HepG2 (cell line): Measurements from ENCODE around the gene RANBP3. TPM values are rescaled to one million over a fixed set of nuclear protein-coding genes. Genes with fewer than 3 reads are reported as not detected.

Source experiments
- ATAC-seq: fragments of 200-7000 bp; cut with Tn5 transposase; 3 replicates; pipeline ENCODE4 v1.9.1; 2020; ENCODE audit warnings: mild to moderate bottlenecking, moderate library complexity
- BruUV-seq: library from RNA; stranded (reverse); fragments of 400-500 nt; replicated peaks from 2 replicates; lab custom pipeline; 2021; lab: Mats Ljungman, UMichigan
- CTCF ChIA-PET: fragments of 300-600 bp; formaldehyde crosslinking; extraction: SDS; loops from one replicate; lab custom pipeline; 2021; ENCODE audit warnings: low total read pairs, inconsistent platforms, low intra/inter-chr PET ratio; lab: Yijun Ruan, JAX
- POLR2A ChIA-PET: fragments of 350-600 bp; sonication (Branson Sonifier 250); formaldehyde crosslinking; loops from one replicate; lab custom pipeline; 2020; ENCODE audit warnings: antibody characterized with exemption, inconsistent platforms; lab: Yijun Ruan, JAX
- DNase-seq: peaks from one replicate; pipeline ENCODE4 v3.0.0-alpha.2; 2015; ENCODE audit warnings: low spot score
- FAIRE-seq: peaks from 3 replicates; lab custom pipeline; 2011; peaks lifted over from hg19 to GRCh38; lab: Jason Lieb, UNC
- H2AFZ ChIP-seq: one replicate; pipeline ENCODE4 v1.6.1; 2011; ENCODE audit warnings: low read length, inconsistent platforms
- H3K27ac ChIP-seq: fragments of 300-600 bp; 3 replicates; pipeline ENCODE4 v1.8.0; 2011; ENCODE audit warnings: mixed run types, mild to moderate bottlenecking, mixed read lengths, low read length, inconsistent platforms; ENCODE audit not compliant: insufficient read depth; ENCODE audit errors: extremely low read length
- H3K27me3 ChIP-seq, 2 experiments: fragments of 200-600 bp in 1 of 2; 2 replicates in 1 of 2; 3 replicates in 1 of 2; pipeline versions ENCODE4 v1.6.0 to v1.8.0; 2011; ENCODE audit warnings: low read length in 2 of 2, mild to moderate bottlenecking in 2 of 2, moderate library complexity in 2 of 2, inconsistent platforms in 1 of 2; ENCODE audit not compliant: insufficient read depth in 2 of 2, control insufficient read depth in 1 of 2
- H3K36me3 ChIP-seq, 2 experiments: fragments of 200-600 bp in 1 of 2; replicated peaks in 1 of 2; 2 replicates in 1 of 2; 3 replicates in 1 of 2; pipeline versions ENCODE4 v1.5.1 to v1.8.0; 2011; ENCODE audit warnings: low read length in 2 of 2, inconsistent platforms in 1 of 2; ENCODE audit not compliant: insufficient read depth in 2 of 2, control insufficient read depth in 1 of 2
- H3K4me1 ChIP-seq: 2 replicates; pipeline ENCODE4 v1.5.1; 2012; ENCODE audit warnings: low read length, inconsistent platforms; ENCODE audit not compliant: insufficient read depth
- H3K4me2 ChIP-seq: 2 replicates; pipeline ENCODE4 v1.6.0; 2011; ENCODE audit warnings: low read depth, low read length, inconsistent platforms
- H3K4me3 ChIP-seq, 3 experiments: fragments of 200-600 bp in 1 of 3; sonication (generic), shearing (Covaris generic) in 1 of 3; replicated peaks in 1 of 3; 2 replicates each; pipeline ENCODE4 v1.5.1; 2011 to 2016; ENCODE audit warnings: low read length in 3 of 3, inconsistent platforms in 2 of 3, low read depth in 2 of 3, mild to moderate bottlenecking in 2 of 3, control low read depth in 1 of 3, mixed read lengths in 1 of 3; ENCODE audit not compliant: insufficient read depth in 1 of 3
- H3K79me2 ChIP-seq: one replicate; pipeline ENCODE4 v1.6.1; 2011; ENCODE audit warnings: low read length, inconsistent platforms; ENCODE audit not compliant: insufficient read depth
- H3K9ac ChIP-seq: 2 replicates; pipeline ENCODE4 v1.6.0; 2011; ENCODE audit warnings: mild to moderate bottlenecking, low read depth, low read length, inconsistent platforms; ENCODE audit not compliant: insufficient read depth
- H3K9me3 ChIP-seq: 2 replicates; pipeline ENCODE4 v1.5.1; 2012; ENCODE audit warnings: mild to moderate bottlenecking, low read length
- H4K20me1 ChIP-seq: 2 replicates; pipeline ENCODE4 v1.6.0; 2011; ENCODE audit warnings: inconsistent platforms, mild to moderate bottlenecking, low read length, moderate library complexity; ENCODE audit not compliant: insufficient read depth
- ARNT2 ChIP-seq: sonication (generic); formaldehyde crosslinking; IDR thresholded peaks from 2 replicates; pipeline ENCODE4 v1.8.0; 2022; ENCODE audit warnings: mild to moderate bottlenecking, low read depth, missing genetic modification reagents, moderate library complexity
- HNF4A ChIP-seq: sonication (generic); formaldehyde crosslinking; IDR thresholded peaks from 2 replicates; pipeline ENCODE4 v1.4.0; 2020; ENCODE audit warnings: missing genetic modification reagents
- KAT2B ChIP-seq: fragments of 150-350 bp; IDR thresholded peaks from 2 replicates; pipeline ENCODE4 v1.6.1; 2014; ENCODE audit warnings: low read depth, low read length, borderline replicate concordance
- MTERF4 ChIP-seq: sonication (generic); formaldehyde crosslinking; IDR thresholded peaks from 2 replicates; pipeline ENCODE4 v1.8.0; 2023; ENCODE audit warnings: mild to moderate bottlenecking, missing genetic modification reagents
- RFX1 ChIP-seq: fragments of 450-650 bp; IDR thresholded peaks from 2 replicates; pipeline ENCODE4 v1.6.1; 2017
- SIX4 ChIP-seq: sonication (generic); formaldehyde crosslinking; IDR thresholded peaks from 2 replicates; pipeline ENCODE4 v1.4.0; 2020; ENCODE audit warnings: missing genetic modification reagents
- TP53 ChIP-seq: sonication (generic); formaldehyde crosslinking; conservative IDR thresholded peaks from 2 replicates; pipeline ENCODE4 v1.4.0; 2020; ENCODE audit warnings: missing genetic modification reagents
- ZBTB33 ChIP-seq: sonication (generic); formaldehyde crosslinking; IDR thresholded peaks from 2 replicates; pipeline ENCODE4 v1.4.0; 2020; ENCODE audit warnings: missing genetic modification reagents
- ZBTB38 ChIP-seq: sonication (generic); formaldehyde crosslinking; IDR thresholded peaks from 2 replicates; pipeline ENCODE4 v1.5.1; 2020; ENCODE audit warnings: mild to moderate bottlenecking, missing genetic modification reagents
- ZNF784 ChIP-seq: sonication (generic); formaldehyde crosslinking; IDR thresholded peaks from 2 replicates; pipeline ENCODE4 v1.5.1; 2020; ENCODE audit warnings: missing genetic modification reagents, mild to moderate bottlenecking, borderline replicate concordance
- ZSCAN25 ChIP-seq: sonication (generic); formaldehyde crosslinking; IDR thresholded peaks from 2 replicates; pipeline ENCODE4 v1.8.0; 2022; ENCODE audit warnings: mild to moderate bottlenecking, missing genetic modification reagents
- WGBS: methylation state at CpG from one replicate; pipeline ENCODE4 v1.1.6; 2017; ENCODE audit warnings: low lambda C conversion rate; 5-methylcytosine and 5-hydroxymethylcytosine counted together
- in situ Hi-C: cut with HindIII; loops from 2 replicates; pipeline ENCODE4 v1.10.0; 2017; ENCODE audit warnings: low pct_unique_long_range_greater_than_20kb; ENCODE audit not compliant: extremely low pct_ligation_motif_present
- intact Hi-C: fragments of 100-400 bp; cut with micrococcal nuclease; formaldehyde crosslinking; loops from one replicate; pipeline ENCODE4 v1.10.0; 2022; ENCODE audit not compliant: unreplicated experiment
- polyA plus RNA-seq, 8 experiments: library from polyadenylated mRNA; depleted of rRNA in 3 of 8; stranded (reverse) in 7 of 8; unstranded in 1 of 8; fragments of >200 nt; fragmentation: Illumina TruSeq in 4 of 8; extraction: Trizol in 4 of 8; gene quantifications; 2 replicates each; pipeline versions ENCODE4 v1.2.1 to v1.2.3, GENCODE V29; 2011 to 2016; ENCODE audit warnings: low read depth in 4 of 8, missing spikeins in 1 of 8, mixed read lengths in 1 of 8; ENCODE audit not compliant: insufficient read depth in 1 of 8
- total RNA-seq, 5 experiments: library from RNA; depleted of rRNA; stranded (reverse); fragments of >200 nt; fragmentation: Illumina TruSeq; extraction: Trizol; gene quantifications; 2 replicates each; pipeline ENCODE4 v1.2.3, GENCODE V29; 2016; ENCODE audit warnings: low read depth in 1 of 5
- TF ChIP-seq, protein P1 (sequence below): sonication (generic); formaldehyde crosslinking; IDR thresholded peaks from 2 replicates; pipeline ENCODE4 v1.9.0; 2022; ENCODE audit warnings: missing genetic modification reagents, mild to moderate bottlenecking, borderline replicate concordance
- TF ChIP-seq, protein P2 (sequence below): sonication (generic); formaldehyde crosslinking; IDR thresholded peaks from 2 replicates; pipeline ENCODE4 v1.8.0; 2022; ENCODE audit warnings: missing genetic modification reagents, mild to moderate bottlenecking, inconsistent platforms, borderline replicate concordance

The RANBP3 gene
- total and polyA plus RNA-seq, 2 of the 13 experiments (the other 11 are each of a cell fraction or from before 2014, with no cell fraction given): 39.5 to 149 TPM

DNA sequence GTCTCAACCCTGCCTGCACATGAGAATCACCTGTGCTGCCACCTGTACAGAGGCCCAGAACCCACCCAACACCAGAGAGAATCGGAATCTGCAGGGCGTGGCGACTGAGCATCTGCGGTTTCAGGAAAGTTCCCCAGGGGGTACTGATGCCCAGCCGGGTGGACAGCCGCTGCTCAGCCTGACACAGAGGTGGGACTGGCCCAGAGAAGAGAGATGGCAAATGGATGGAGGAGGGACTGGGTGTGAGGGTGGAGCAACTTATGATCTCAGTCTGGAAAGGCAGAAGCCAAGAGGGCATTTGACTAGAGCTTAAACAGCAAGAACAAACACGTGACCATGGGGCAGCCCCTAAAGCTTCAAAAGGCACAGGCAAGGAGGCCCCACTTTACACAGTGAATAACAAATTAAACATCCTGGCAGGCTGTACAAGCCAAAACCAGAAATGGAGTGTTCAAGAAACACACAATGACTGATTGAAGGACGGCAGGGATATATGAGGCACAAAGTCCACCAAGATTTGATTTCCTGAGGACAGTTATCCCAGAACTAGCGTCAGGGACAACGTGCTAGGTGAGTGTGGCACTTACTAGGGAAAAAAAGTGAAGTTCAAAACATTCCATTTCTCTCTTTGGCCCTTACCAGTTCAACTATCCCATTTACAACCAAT lies 3.1 kb downstream of the RANBP3 start (continued):
- TF ChIP-seq MTERF4 (CRISPR knock-in tag): 0 out of 2 replicates have a peak, but pooled peaks have one; percentile 48
- TF ChIP-seq SIX4 (CRISPR knock-in tag): no peak
- no peak for TF ChIP-seq ZSCAN25

GRCh38 chr19:5973867-5974635 lies 3.9 kb downstream of the RANBP3 start:
- no TSS peak for BruUV-seq
- no peaks in the 10 kb centered on the region; a peak in 1 of 5 replicates for H3K27me3 ChIP-seq
- in situ Hi-C loops: no loop called here
- peaks cover 94% of the 10 kb centered on the region for H3K79me2 ChIP-seq
- H4K20me1 ChIP-seq: peaks cover 38% of the 10 kb centered on the region
- no peak overlapping the region for H2AFZ ChIP-seq
- peak overlapping the region; percentile 99 for H3K4me2 ChIP-seq
- TF ChIP-seq HNF4A (CRISPR knock-in tag) (no peak), ZBTB38 (CRISPR knock-in tag) (0 out of 2 replicates have a peak, but pooled peaks have one; percentile 18), ZNF784 (CRISPR knock-in tag) (no peak), RFX1 (0 out of 2 replicates have a peak, but pooled peaks have one; percentile 19), ZBTB33 (CRISPR knock-in tag) (peak; percentile 38; the same call in 1 of the 2 replicates), KAT2B (no peak), ARNT2 (CRISPR knock-in tag) (no peak), TP53 (CRISPR knock-in tag) (no peak)
- TF ChIP-seq, protein P1, sequence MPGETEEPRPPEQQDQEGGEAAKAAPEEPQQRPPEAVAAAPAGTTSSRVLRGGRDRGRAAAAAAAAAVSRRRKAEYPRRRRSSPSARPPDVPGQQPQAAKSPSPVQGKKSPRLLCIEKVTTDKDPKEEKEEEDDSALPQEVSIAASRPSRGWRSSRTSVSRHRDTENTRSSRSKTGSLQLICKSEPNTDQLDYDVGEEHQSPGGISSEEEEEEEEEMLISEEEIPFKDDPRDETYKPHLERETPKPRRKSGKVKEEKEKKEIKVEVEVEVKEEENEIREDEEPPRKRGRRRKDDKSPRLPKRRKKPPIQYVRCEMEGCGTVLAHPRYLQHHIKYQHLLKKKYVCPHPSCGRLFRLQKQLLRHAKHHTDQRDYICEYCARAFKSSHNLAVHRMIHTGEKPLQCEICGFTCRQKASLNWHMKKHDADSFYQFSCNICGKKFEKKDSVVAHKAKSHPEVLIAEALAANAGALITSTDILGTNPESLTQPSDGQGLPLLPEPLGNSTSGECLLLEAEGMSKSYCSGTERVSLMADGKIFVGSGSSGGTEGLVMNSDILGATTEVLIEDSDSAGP: 0 out of 2 replicates have a peak, but pooled peaks have one; percentile 16
- TF ChIP-seq, protein P2, sequence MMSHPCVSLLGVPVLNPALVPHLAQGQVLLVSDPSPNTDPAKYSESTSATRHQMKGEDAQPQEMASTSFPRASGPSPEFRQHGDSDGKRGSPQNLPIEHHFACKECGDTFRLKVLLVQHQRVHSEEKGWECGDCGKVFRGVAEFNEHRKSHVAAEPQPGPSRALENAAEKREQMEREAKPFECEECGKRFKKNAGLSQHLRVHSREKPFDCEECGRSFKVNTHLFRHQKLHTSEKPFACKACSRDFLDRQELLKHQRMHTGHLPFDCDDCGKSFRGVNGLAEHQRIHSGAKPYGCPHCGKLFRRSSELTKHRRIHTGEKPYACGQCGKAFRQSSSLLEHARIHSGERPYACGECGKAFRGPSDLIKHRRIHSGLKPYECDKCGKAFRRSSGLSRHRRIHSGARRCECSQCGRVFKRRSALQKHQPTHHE (CRISPR knock-in tag): no peak
- TF ChIP-seq, all 625 proteins: peak for 4
- POLR2A ChIA-PET: interaction anchor here (1.0 to 4.1 kb wide), 13 partner anchors 8 to 146 kb away, joined by 3 to 30 read pairs (median 5); partner anchors contain the start of genes NDUFA11 and VMAC
- Histone ChIP-seq H3K4me1 (peaks cover 86% of the 10 kb centered on the region), H3K27ac (peak overlapping the region; percentile 72), H3K9me3 (no peaks in the 10 kb centered on the region), H3K9ac (peak overlapping the region; percentile 34; the same call in 1 of the 2 replicates), H3K36me3 (peaks cover 10 to 39% of the 10 kb centered on the region in 2 experiments), H3K4me3 (peak overlapping the region in 2 of 3 experiments; percentile 39 to 87; a peak in 3 of 6 replicates)
- 82% methylated on average over 8 of the region's 15 CpGs for WGBS
- DNase-seq (no peak), FAIRE-seq (no peak), ATAC-seq (no peak)
- CTCF ChIA-PET: no interaction called here
- intact Hi-C loops: no loop called here
